Omental fat pad (tissue), 4 donors: ENCODE results near the gene KLHL29. TPM values are rescaled to one million over a fixed set of nuclear protein-coding genes. Genes with fewer than 3 reads are reported as not detected.

Source experiments
- ATAC-seq: fragments of 150-250 bp; one replicate; pipeline ENCODE4 v1.9.1; 2016; ENCODE audit warnings: mild to moderate bottlenecking, moderate library complexity; ENCODE audit not compliant: low FRiP score
- DNase-seq: peaks from one replicate; pipeline ENCODE4 v3.0.0-alpha.2; 2019; ENCODE audit warnings: low spot score
- total RNA-seq, 4 donors: library from RNA; depleted of rRNA; stranded (reverse); fragments of >200 nt; gene quantifications; one replicate each; pipeline ENCODE4 v1.1.0, GENCODE V29; 2016
- TF ChIP-seq, protein P1 (sequence below), 3 donors: fragments of 450-650 bp; IDR thresholded peaks; one replicate each; pipeline ENCODE4 v1.5.1; 2016 to 2017; ENCODE audit warnings: antibody characterized with exemption in 3 of 3, mild to moderate bottlenecking in 3 of 3, moderate library complexity in 2 of 3

KLHL29 gene
- total RNA-seq, 4 donors from 2014 or later: 4.0 to 19.5 (median 12.7) TPM

DNA sequence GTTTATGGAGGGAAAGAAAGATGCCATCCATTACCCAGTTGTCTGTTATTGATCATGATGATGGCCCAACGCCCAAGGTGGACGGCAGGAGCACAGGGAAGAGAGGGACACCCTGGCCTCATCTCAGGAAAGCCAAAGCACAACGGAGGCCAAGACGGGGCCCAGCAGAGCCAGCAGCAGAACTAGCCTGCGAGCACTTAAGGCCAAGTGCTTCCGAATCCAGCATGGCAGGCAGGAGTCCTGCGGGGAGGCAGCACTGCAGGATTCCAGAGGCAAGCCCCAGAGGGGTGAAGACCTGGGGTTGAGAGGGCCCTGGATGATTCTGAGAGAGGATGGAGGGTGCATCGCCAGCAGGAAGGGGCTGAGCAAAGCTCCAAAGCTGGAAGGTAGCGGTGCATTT is 28.3 kb upstream of the KLHL29 start:
- ATAC-seq (no peak), DNase-seq (no peak)
- TF ChIP-seq, protein P1, sequence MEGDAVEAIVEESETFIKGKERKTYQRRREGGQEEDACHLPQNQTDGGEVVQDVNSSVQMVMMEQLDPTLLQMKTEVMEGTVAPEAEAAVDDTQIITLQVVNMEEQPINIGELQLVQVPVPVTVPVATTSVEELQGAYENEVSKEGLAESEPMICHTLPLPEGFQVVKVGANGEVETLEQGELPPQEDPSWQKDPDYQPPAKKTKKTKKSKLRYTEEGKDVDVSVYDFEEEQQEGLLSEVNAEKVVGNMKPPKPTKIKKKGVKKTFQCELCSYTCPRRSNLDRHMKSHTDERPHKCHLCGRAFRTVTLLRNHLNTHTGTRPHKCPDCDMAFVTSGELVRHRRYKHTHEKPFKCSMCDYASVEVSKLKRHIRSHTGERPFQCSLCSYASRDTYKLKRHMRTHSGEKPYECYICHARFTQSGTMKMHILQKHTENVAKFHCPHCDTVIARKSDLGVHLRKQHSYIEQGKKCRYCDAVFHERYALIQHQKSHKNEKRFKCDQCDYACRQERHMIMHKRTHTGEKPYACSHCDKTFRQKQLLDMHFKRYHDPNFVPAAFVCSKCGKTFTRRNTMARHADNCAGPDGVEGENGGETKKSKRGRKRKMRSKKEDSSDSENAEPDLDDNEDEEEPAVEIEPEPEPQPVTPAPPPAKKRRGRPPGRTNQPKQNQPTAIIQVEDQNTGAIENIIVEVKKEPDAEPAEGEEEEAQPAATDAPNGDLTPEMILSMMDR (IDR thresholded peaks at IDR 0.05): no peak

DNA sequence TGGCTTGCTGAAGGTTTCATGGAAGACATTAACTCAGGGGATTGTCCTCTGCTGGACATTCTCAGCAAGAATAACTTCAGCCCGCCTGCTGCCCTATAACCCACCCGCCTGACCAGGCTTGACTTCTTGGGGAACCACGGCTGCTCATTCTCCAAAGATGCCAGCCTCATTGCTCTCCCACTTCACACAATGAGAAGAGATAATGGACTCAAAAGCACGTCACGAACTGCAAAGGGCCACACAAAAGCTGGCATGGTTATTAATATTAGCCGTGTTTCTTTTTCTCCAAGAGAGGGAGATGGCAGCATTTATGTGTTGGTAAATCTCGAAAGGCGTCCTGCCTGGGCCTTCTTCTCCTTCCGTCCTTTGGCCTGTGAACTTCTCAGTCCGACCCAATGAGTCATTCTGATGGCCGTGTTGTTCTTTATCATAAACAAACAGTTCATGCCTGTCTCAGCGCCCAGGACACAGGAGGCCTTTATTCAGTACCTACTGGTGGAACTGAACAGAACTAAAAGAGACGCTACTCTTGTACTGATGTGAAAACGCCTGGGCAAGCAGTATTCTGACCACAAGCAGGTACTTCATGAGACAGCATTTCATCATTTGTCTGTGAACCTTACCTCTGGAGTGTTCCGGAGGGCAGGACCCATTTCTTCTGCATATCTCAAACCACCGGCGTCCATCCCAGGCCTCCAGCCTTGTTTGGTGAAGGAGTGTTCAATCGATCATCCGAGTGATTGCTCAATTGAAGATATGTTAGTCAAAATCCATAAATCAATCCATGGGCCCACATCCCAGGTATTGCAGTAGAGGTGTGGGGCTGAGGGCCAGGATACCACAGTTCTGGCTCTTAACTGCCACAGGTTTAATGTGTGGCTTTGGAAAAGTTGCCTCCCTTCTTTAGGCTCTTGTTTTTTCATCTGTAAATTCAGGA is 25.1 kb upstream of the KLHL29 start:
- TF ChIP-seq, protein P1 (IDR thresholded peaks at IDR 0.05): no peak
- ATAC-seq (no peak), DNase-seq (no peak)

DNA sequence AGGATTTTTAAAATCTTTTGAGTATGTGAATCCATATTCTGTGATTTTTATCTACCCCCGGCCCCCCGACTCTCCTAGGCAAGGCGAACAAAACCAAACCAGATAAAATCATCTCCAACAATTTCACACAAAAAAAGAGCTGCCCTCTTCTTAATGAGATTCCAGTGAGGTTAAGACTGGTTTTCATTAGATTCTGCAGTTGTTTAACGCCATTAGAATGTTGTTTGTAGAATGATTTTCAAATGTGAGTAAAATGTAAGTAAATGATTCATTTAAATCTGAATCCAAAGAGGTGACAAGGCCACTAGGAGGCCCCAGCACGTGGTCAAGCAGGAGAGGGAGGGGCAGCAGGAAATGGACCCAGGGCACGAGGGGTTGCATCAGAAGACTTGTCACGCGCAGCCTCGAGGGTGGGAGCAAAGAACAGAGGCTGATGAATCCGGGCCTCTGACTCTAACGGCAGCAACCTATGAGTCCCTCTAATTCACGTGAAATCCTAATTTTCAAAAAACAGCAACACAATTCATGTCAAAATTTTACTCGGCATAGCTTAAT is 24.3 kb upstream of the KLHL29 start:
- ATAC-seq: no peak
- DNase-seq: no peak
- TF ChIP-seq, protein P1 (IDR thresholded peaks at IDR 0.05): no peak

DNA sequence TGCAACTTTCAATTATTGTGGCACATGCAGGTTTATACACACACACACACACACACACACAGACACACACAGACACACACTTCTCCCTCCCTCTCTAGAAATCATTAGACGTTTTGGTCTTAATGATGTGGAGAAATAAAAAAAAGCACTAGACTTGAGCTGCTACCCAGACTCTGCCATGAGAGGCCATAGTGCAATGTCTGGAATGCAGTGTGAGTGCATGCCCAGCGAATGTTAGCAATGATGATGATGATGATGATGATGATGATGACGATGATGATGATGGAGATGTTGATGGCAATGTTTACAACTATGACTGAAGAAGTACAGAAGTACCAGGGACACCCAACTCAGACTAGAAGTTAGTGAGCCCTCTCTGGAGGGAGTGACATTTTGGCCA is 23.8 kb upstream of the KLHL29 start:
- TF ChIP-seq, protein P1 (IDR thresholded peaks at IDR 0.05): no peak
- DNase-seq (no peak), ATAC-seq (no peak)

DNA sequence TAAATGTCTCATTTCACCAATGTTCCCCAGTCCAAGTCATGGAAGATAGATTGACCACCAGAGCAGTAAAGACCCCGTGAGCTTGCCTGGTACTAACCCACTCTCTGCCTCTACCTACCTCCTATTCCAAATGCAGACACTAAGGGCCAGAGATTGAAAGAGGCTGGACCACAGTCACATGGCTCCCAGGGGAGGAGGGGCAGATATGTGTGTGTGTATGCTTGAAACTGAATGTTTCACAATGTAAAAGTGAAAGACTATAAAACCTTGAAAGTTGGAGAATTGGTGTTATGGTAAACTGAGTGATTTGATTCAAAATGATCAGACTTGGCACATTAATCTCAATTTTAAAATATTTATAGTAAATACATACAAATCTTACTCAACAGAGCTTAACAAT is 21.7 kb upstream of the KLHL29 start:
- TF ChIP-seq, protein P1 (IDR thresholded peaks at IDR 0.05): no peak

DNA sequence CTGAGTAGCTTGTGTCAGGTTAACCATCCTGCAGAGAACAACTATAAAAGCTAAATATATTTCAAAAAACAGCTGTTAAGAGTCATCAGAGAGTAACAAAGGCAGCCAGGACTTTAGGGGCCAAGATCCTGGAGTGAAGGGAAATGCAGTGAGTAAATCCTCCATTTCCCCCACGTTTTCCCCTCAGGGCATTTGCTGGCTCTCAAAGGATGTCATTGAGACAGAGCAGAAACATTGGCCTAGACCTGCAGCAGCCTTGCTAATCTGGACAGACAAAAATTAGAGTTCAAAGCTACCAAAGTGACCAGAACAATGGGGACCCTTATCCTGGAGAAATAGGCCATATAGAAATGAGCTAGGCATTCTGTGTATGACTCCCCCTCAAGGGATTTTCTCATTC is 21.1 kb upstream of the KLHL29 start:
- ATAC-seq (no peak), DNase-seq (no peak)
- TF ChIP-seq, protein P1 (IDR thresholded peaks at IDR 0.05): no peak

More for the DNA sequence above, 21.7 kb upstream of the KLHL29 start:
- ATAC-seq: no peak
- DNase-seq: no peak
